ENCODE measurements around the gene CEP192. TPM values are rescaled to one million over a fixed set of nuclear protein-coding genes. Genes with fewer than 3 reads are reported as not detected.

Gene CEP192
- total and polyA plus RNA-seq, 2 of the 13 experiments (the other 11 are each of a cell fraction or from before 2014, with no cell fraction given), result 15.3 to 24.7 TPM

DNA sequence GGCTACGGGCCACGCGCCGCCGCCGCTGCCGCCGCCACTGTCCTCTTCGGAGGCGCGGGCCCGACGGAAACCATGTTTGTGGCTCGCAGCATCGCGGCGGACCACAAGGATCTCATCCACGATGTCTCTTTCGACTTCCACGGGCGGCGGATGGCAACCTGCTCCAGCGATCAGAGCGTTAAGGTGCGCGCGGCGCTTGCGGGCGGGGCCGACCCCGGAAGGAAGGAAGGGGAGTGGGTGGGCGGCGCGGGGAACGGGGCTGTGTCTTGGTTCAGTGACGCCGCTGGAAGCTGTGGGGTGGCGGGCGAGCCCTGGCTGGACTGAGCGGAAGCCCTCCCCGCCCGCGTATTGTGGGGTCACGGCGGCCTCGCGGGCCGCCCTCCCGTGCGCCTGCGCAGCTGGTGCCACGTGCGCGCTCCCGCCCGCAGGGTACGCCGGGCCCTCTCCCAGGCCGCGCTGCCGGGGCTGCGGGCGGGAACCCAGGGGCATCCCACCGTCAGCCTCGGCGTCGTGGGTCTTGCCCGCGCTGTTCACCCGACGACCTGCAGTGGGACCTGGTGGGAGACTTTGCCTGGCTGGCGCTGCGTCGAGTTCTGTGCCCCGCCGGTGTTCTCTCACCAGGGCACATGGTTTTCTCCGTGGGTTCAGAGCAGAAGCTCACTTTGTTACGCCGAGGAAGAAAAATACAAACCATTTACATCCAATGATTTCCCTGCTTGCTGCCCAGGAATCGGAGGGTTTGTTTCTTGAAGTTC is 42.9 kb upstream of the CEP192 start (continued):
- TF ChIP-seq, protein P1, sequence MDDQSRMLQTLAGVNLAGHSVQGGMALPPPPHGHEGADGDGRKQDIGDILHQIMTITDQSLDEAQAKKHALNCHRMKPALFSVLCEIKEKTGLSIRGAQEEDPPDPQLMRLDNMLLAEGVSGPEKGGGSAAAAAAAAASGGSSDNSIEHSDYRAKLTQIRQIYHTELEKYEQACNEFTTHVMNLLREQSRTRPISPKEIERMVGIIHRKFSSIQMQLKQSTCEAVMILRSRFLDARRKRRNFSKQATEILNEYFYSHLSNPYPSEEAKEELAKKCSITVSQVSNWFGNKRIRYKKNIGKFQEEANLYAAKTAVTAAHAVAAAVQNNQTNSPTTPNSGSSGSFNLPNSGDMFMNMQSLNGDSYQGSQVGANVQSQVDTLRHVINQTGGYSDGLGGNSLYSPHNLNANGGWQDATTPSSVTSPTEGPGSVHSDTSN (CRISPR knock-in tag; IDR thresholded peaks at IDR 0.05; ENCODE audit: borderline replicate concordance), result peak; percentile 90
- TF ChIP-seq DNMT1 (CRISPR knock-in tag; IDR thresholded peaks at IDR 0.05) (peak; percentile 92; the same call in 1 of the 2 replicates), ZNF644 (CRISPR knock-in tag; IDR thresholded peaks at IDR 0.05; ENCODE audit: low read depth) (no peak), ZNF607 (CRISPR knock-in tag; IDR thresholded peaks at IDR 0.05; ENCODE audit: borderline replicate concordance) (peak; percentile 98)
- TF ChIP-seq, protein P2, sequence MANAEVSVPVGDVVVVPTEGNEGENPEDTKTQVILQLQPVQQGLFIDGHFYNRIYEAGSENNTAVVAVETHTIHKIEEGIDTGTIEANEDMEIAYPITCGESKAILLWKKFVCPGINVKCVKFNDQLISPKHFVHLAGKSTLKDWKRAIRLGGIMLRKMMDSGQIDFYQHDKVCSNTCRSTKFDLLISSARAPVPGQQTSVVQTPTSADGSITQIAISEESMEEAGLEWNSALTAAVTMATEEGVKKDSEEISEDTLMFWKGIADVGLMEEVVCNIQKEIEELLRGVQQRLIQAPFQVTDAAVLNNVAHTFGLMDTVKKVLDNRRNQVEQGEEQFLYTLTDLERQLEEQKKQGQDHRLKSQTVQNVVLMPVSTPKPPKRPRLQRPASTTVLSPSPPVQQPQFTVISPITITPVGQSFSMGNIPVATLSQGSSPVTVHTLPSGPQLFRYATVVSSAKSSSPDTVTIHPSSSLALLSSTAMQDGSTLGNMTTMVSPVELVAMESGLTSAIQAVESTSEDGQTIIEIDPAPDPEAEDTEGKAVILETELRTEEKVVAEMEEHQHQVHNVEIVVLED (CRISPR knock-in tag; IDR thresholded peaks at IDR 0.05; ENCODE audit: borderline replicate concordance), result peak; percentile 78; the same call in 1 of the 2 replicates
- TF ChIP-seq, protein P3, sequence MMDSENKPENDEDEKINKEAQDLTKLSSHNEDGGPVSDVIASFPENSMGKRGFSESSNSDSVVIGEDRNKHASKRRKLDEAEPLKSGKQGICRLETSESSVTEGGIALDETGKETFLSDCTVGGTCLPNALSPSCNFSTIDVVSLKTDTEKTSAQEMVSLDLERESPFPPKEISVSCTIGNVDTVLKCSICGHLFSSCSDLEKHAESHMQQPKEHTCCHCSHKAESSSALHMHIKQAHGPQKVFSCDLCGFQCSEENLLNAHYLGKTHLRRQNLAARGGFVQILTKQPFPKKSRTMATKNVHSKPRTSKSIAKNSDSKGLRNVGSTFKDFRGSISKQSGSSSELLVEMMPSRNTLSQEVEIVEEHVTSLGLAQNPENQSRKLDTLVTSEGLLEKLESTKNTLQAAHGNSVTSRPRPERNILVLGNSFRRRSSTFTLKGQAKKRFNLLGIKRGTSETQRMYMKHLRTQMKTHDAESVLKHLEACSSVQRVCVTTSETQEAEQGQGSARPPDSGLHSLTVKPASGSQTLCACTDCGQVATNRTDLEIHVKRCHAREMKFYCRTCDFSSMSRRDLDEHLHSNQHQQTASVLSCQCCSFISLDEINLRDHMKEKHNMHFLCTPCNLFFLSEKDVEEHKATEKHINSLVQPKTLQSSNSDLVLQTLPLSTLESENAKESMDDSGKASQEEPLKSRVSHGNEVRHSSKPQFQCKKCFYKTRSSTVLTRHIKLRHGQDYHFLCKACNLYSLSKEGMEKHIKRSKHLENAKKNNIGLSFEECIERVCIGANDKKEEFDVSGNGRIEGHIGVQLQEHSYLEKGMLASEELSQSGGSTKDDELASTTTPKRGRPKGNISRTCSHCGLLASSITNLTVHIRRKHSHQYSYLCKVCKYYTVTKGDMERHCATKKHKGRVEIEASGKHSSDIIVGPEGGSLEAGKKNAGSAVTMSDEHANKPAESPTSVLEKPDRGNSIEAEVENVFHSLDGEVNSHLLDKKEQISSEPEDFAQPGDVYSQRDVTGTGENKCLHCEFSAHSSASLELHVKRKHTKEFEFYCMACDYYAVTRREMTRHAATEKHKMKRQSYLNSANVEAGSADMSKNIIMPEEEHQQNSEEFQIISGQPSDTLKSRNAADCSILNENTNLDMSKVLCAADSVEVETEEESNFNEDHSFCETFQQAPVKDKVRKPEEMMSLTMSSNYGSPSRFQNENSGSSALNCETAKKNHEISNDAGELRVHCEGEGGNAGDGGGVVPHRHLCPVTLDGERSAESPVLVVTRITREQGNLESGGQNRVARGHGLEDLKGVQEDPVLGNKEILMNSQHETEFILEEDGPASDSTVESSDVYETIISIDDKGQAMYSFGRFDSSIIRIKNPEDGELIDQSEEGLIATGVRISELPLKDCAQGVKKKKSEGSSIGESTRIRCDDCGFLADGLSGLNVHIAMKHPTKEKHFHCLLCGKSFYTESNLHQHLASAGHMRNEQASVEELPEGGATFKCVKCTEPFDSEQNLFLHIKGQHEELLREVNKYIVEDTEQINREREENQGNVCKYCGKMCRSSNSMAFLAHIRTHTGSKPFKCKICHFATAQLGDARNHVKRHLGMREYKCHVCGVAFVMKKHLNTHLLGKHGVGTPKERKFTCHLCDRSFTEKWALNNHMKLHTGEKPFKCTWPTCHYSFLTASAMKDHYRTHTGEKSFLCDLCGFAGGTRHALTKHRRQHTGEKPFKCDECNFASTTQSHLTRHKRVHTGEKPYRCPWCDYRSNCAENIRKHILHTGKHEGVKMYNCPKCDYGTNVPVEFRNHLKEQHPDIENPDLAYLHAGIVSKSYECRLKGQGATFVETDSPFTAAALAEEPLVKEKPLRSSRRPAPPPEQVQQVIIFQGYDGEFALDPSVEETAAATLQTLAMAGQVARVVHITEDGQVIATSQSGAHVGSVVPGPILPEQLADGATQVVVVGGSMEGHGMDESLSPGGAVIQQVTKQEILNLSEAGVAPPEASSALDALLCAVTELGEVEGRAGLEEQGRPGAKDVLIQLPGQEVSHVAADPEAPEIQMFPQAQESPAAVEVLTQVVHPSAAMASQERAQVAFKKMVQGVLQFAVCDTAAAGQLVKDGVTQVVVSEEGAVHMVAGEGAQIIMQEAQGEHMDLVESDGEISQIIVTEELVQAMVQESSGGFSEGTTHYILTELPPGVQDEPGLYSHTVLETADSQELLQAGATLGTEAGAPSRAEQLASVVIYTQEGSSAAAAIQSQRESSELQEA (CRISPR knock-in tag; IDR thresholded peaks at IDR 0.05; ENCODE audit: not compliant biosample characterization), result peak; percentile 86
- TF ChIP-seq, protein P4, sequence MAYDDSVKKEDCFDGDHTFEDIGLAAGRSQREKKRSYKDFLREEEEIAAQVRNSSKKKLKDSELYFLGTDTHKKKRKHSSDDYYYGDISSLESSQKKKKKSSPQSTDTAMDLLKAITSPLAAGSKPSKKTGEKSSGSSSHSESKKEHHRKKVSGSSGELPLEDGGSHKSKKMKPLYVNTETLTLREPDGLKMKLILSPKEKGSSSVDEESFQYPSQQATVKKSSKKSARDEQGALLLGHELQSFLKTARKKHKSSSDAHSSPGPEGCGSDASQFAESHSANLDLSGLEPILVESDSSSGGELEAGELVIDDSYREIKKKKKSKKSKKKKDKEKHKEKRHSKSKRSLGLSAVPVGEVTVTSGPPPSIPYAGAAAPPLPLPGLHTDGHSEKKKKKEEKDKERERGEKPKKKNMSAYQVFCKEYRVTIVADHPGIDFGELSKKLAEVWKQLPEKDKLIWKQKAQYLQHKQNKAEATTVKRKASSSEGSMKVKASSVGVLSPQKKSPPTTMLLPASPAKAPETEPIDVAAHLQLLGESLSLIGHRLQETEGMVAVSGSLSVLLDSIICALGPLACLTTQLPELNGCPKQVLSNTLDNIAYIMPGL (CRISPR knock-in tag; IDR thresholded peaks at IDR 0.05; ENCODE audit: borderline replicate concordance in 1 of 2, low read depth in 1 of 2), result peak in 1 of 2 experiments; percentile 11; a peak in 2 of 4 replicates
- TF ChIP-seq, protein P5, sequence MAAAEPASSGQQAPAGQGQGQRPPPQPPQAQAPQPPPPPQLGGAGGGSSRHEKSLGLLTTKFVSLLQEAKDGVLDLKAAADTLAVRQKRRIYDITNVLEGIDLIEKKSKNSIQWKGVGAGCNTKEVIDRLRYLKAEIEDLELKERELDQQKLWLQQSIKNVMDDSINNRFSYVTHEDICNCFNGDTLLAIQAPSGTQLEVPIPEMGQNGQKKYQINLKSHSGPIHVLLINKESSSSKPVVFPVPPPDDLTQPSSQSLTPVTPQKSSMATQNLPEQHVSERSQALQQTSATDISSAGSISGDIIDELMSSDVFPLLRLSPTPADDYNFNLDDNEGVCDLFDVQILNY (CRISPR knock-in tag; conservative IDR thresholded peaks at IDR 0.05), result peak; percentile 78
- TF ChIP-seq, protein P6, sequence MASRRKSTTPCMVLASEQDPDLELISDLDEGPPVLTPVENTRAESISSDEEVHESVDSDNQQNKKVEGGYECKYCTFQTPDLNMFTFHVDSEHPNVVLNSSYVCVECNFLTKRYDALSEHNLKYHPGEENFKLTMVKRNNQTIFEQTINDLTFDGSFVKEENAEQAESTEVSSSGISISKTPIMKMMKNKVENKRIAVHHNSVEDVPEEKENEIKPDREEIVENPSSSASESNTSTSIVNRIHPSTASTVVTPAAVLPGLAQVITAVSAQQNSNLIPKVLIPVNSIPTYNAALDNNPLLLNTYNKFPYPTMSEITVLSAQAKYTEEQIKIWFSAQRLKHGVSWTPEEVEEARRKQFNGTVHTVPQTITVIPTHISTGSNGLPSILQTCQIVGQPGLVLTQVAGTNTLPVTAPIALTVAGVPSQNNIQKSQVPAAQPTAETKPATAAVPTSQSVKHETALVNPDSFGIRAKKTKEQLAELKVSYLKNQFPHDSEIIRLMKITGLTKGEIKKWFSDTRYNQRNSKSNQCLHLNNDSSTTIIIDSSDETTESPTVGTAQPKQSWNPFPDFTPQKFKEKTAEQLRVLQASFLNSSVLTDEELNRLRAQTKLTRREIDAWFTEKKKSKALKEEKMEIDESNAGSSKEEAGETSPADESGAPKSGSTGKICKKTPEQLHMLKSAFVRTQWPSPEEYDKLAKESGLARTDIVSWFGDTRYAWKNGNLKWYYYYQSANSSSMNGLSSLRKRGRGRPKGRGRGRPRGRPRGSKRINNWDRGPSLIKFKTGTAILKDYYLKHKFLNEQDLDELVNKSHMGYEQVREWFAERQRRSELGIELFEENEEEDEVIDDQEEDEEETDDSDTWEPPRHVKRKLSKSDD (CRISPR knock-in tag; IDR thresholded peaks at IDR 0.05; ENCODE audit: low read depth), result peak; percentile 59; the same call in 1 of the 2 replicates

Measured in HepG2 (cell line).